H1 (cell line): ENCODE measurements around the gene KCNH1. TPM values are rescaled to one million over a fixed set of nuclear protein-coding genes. Genes with fewer than 3 reads are reported as not detected.

Experiments
- CTCF ChIA-PET: fragments of 300-600 bp; sonication (Branson Sonifier 250); formaldehyde crosslinking; loops from one replicate; lab custom pipeline; 2021; ENCODE audit not compliant: partially characterized antibody; lab: Charles Lee
- POLR2A ChIA-PET: fragments of 300-600 bp; sonication (Branson Sonifier 250); formaldehyde crosslinking; loops from one replicate; lab custom pipeline; 2021; ENCODE audit warnings: inconsistent platforms; ENCODE audit not compliant: partially characterized antibody; lab: Charles Lee
- DNase-seq, 2 experiments: peaks; one replicate each; pipeline versions ENCODE4 v3.0.0 to v3.0.0-alpha.2; 2010 to 2022; ENCODE audit warnings: low spot score in 2 of 2, low read depth in 1 of 2, mixed read lengths in 1 of 2
- FAIRE-seq: peaks from 2 replicates; lab custom pipeline; 2011; peaks lifted over from hg19 to GRCh38; lab: Jason Lieb, UNC
- H2AFZ ChIP-seq: 2 replicates; pipeline ENCODE4 v1.8.1; 2012; ENCODE audit warnings: low read length, inconsistent platforms
- H2AK5ac ChIP-seq: 2 replicates; pipeline ENCODE4 v1.6.1; 2013; ENCODE audit warnings: low read depth, low read length
- H2BK120ac ChIP-seq: replicated peaks from 2 replicates; pipeline ENCODE3; 2013; ENCODE audit warnings: low read depth, low read length, inconsistent platforms
- H2BK12ac ChIP-seq: 2 replicates; pipeline ENCODE4 v1.6.1; 2013; ENCODE audit warnings: low read depth, low read length
- H2BK15ac ChIP-seq: 2 replicates; pipeline ENCODE4 v1.6.1; 2013; ENCODE audit warnings: low read length
- H2BK20ac ChIP-seq: 2 replicates; pipeline ENCODE4 v1.6.1; 2013; ENCODE audit warnings: low read length
- H2BK5ac ChIP-seq: 2 replicates; pipeline ENCODE4 v1.6.1; 2013; ENCODE audit warnings: low read depth, low read length
- H3K14ac ChIP-seq: 2 replicates; pipeline ENCODE4 v1.6.1; 2013; ENCODE audit warnings: inconsistent platforms; ENCODE audit not compliant: insufficient read length
- H3K18ac ChIP-seq: 2 replicates; pipeline ENCODE4 v1.6.1; 2013; ENCODE audit warnings: low read length; ENCODE audit errors: extremely low read depth
- H3K23ac ChIP-seq: 2 replicates; pipeline ENCODE4 v1.6.1; 2013; ENCODE audit warnings: inconsistent platforms; ENCODE audit not compliant: insufficient read length
- H3K23me2 ChIP-seq: 2 replicates; pipeline ENCODE4 v1.6.1; 2013; ENCODE audit warnings: low read depth, low read length
- H3K27ac ChIP-seq: 2 replicates; pipeline ENCODE4 v1.6.1; 2011; ENCODE audit warnings: low read depth, low read length, inconsistent platforms
- H3K27me3 ChIP-seq, 4 experiments: replicated peaks in 1 of 4; 1 replicate in 1 of 4; 2 replicates in 3 of 4; pipeline versions ENCODE4 v1.6.1 to v1.8.1; 2011 to 2013; ENCODE audit warnings: low read length in 3 of 4, mild to moderate bottlenecking in 3 of 4, inconsistent platforms in 2 of 4, mixed read lengths in 2 of 4, moderate library complexity in 1 of 4; ENCODE audit not compliant: control insufficient read depth in 3 of 4, insufficient read depth in 3 of 4; ENCODE audit errors: extremely low read depth in 1 of 4
- H3K36me3 ChIP-seq, 4 experiments: 2 replicates each; pipeline versions ENCODE4 v1.6.1 to v1.8.1; 2011 to 2013; ENCODE audit warnings: mild to moderate bottlenecking in 4 of 4, low read length in 3 of 4, moderate library complexity in 2 of 4, control low read depth in 1 of 4, inconsistent platforms in 1 of 4; ENCODE audit not compliant: insufficient read depth in 4 of 4, control insufficient read depth in 2 of 4
- H3K4ac ChIP-seq: replicated peaks from 2 replicates; pipeline ENCODE3; 2013; ENCODE audit warnings: low read length, low read depth, mixed read lengths, inconsistent platforms; ENCODE audit not compliant: insufficient read length
- H3K4me1 ChIP-seq, 4 experiments: replicated peaks in 1 of 4; 1 replicate in 1 of 4; 2 replicates in 3 of 4; pipeline versions ENCODE4 v1.6.1 to v1.8.1; 2011 to 2013; ENCODE audit warnings: low read length in 3 of 4, inconsistent platforms in 2 of 4, mixed read lengths in 1 of 4; ENCODE audit not compliant: insufficient read depth in 4 of 4, control insufficient read depth in 3 of 4
- H3K4me2 ChIP-seq, 2 experiments: 2 replicates each; pipeline versions ENCODE4 v1.6.1 to v1.8.1; 2011 to 2013; ENCODE audit warnings: low read depth in 2 of 2, low read length in 2 of 2, control low read depth in 1 of 2, inconsistent platforms in 1 of 2, mild to moderate bottlenecking in 1 of 2; ENCODE audit not compliant: insufficient read depth in 1 of 2
- H3K4me3 ChIP-seq, 4 experiments: fragments of 200-600, 300-600 bp in 1 of 4; sonication (generic), shearing (Covaris generic), sonication (Bioruptor Twin) in 1 of 4; 2 replicates each; pipeline versions ENCODE4 v1.5.1 to v1.8.1; 2011 to 2016; ENCODE audit warnings: low read length in 4 of 4, low read depth in 3 of 4, control low read depth in 2 of 4, inconsistent platforms in 2 of 4, mild to moderate bottlenecking in 2 of 4, mixed read lengths in 1 of 4, moderate library complexity in 1 of 4; ENCODE audit not compliant: insufficient read depth in 2 of 4; ENCODE audit errors: extremely low read depth in 1 of 4
- H3K56ac ChIP-seq: replicated peaks from 2 replicates; pipeline ENCODE3; 2013; ENCODE audit warnings: low read depth, mild to moderate bottlenecking, mixed read lengths, low read length, inconsistent platforms; ENCODE audit not compliant: insufficient read length
- H3K79me1 ChIP-seq: 2 replicates; pipeline ENCODE4 v1.6.1; 2013; ENCODE audit warnings: low read depth, low read length, control low read depth
- H3K79me2 ChIP-seq, 2 experiments: 2 replicates each; pipeline versions ENCODE4 v1.6.1 to v1.8.1; 2012 to 2013; ENCODE audit warnings: low read length in 2 of 2, mild to moderate bottlenecking in 2 of 2, inconsistent platforms in 1 of 2; ENCODE audit not compliant: insufficient read depth in 2 of 2, control insufficient read depth in 1 of 2
- H3K9ac ChIP-seq, 4 experiments: replicated peaks in 1 of 4; 1 replicate in 1 of 4; 2 replicates in 3 of 4; pipeline versions ENCODE4 v1.6.1 to v1.8.1; 2011 to 2013; ENCODE audit warnings: low read depth in 3 of 4, low read length in 3 of 4, control low read depth in 2 of 4, mild to moderate bottlenecking in 2 of 4, moderate library complexity in 2 of 4, inconsistent platforms in 1 of 4; ENCODE audit errors: extremely low read depth in 1 of 4
- H3K9me3 ChIP-seq, 2 experiments: 2 replicates each; pipeline versions ENCODE4 v1.6.1 to v1.8.1; 2012 to 2013; ENCODE audit warnings: mild to moderate bottlenecking in 2 of 2, moderate library complexity in 2 of 2, control low read depth in 1 of 2, inconsistent platforms in 1 of 2, low read depth in 1 of 2, low read length in 1 of 2, mixed read lengths in 1 of 2; ENCODE audit not compliant: insufficient read depth in 2 of 2
- H4K20me1 ChIP-seq, 2 experiments: replicated peaks in 1 of 2; 2 replicates each; pipeline versions ENCODE3 to v1.8.1; 2011 to 2013; ENCODE audit warnings: inconsistent platforms in 2 of 2, low read length in 2 of 2, mild to moderate bottlenecking in 1 of 2; ENCODE audit not compliant: insufficient read depth in 2 of 2, control insufficient read depth in 1 of 2
- H4K5ac ChIP-seq: 2 replicates; pipeline ENCODE4 v1.6.1; 2013; ENCODE audit warnings: low read length, low read depth, mixed read lengths, inconsistent platforms; ENCODE audit not compliant: insufficient read length
- H4K8ac ChIP-seq: 2 replicates; pipeline ENCODE4 v1.8.0; 2013; ENCODE audit warnings: mild to moderate bottlenecking, moderate library complexity, low read length, inconsistent platforms; ENCODE audit not compliant: insufficient read depth; ENCODE audit errors: extremely low read depth
- H4K91ac ChIP-seq: replicated peaks from 2 replicates; pipeline ENCODE3; 2013; ENCODE audit warnings: low read length, mixed read lengths, inconsistent platforms; ENCODE audit not compliant: insufficient read length
- BACH1 ChIP-seq: IDR thresholded peaks from 2 replicates; pipeline ENCODE4 v1.6.1; 2012; ENCODE audit warnings: low read length, improper control_type of control experiment
- BCL11A ChIP-seq, 2 experiments: IDR thresholded peaks; one replicate each; pipeline ENCODE4 v1.6.1; 2011; ENCODE audit warnings: low read depth in 2 of 2, low read length in 2 of 2, mild to moderate bottlenecking in 2 of 2
- CEBPB ChIP-seq: IDR thresholded peaks from 2 replicates; pipeline ENCODE4 v1.6.1; 2012; ENCODE audit warnings: low read depth, low read length
- CREB1 ChIP-seq: IDR thresholded peaks from 2 replicates; pipeline ENCODE4 v1.6.1; 2012; ENCODE audit warnings: inconsistent platforms
- EP300 ChIP-seq, 2 experiments: IDR thresholded peaks; 1 replicate in 1 of 2; 2 replicates in 1 of 2; pipeline ENCODE4 v1.6.1; 2011 to 2012; ENCODE audit warnings: low read depth in 2 of 2, low read length in 2 of 2, mild to moderate bottlenecking in 2 of 2, borderline replicate concordance in 1 of 2, inconsistent platforms in 1 of 2, moderate library complexity in 1 of 2
- GTF2F1 ChIP-seq: IDR thresholded peaks from 2 replicates; pipeline ENCODE4 v1.6.1; 2012; ENCODE audit warnings: low read depth, low read length, improper control_type of control experiment, borderline replicate concordance
- KDM4A ChIP-seq: IDR thresholded peaks from one replicate; pipeline ENCODE4 v1.7.1; 2012; ENCODE audit warnings: low read depth, mild to moderate bottlenecking, moderate library complexity, low read length, inconsistent platforms; ENCODE audit not compliant: severe bottlenecking
- MAFK ChIP-seq: IDR thresholded peaks from 2 replicates; pipeline ENCODE4 v1.6.1; 2012; ENCODE audit warnings: low read depth, mild to moderate bottlenecking, improper control_type of control experiment, low read length
- POLR2A ChIP-seq, 2 experiments: IDR thresholded peaks; 1 replicate in 1 of 2; 2 replicates in 1 of 2; pipeline ENCODE4 v1.6.1; 2011; ENCODE audit warnings: low read depth in 2 of 2, low read length in 2 of 2, mild to moderate bottlenecking in 2 of 2; ENCODE audit errors: control extremely low read depth in 1 of 2
- RAD21 ChIP-seq, 2 experiments: IDR thresholded peaks in 1 of 2; conservative IDR thresholded peaks in 1 of 2; 2 replicates each; pipeline ENCODE4 v1.6.1; 2011; ENCODE audit warnings: low read depth in 2 of 2, low read length in 2 of 2, improper control_type of control experiment in 1 of 2, inconsistent platforms in 1 of 2, mild to moderate bottlenecking in 1 of 2, moderate library complexity in 1 of 2
- SIN3A ChIP-seq, 2 experiments: IDR thresholded peaks in 1 of 2; conservative IDR thresholded peaks in 1 of 2; 2 replicates each; pipeline ENCODE4 v1.6.1; 2011 to 2012; ENCODE audit warnings: low read length in 2 of 2, improper control_type of control experiment in 1 of 2, low read depth in 1 of 2, mild to moderate bottlenecking in 1 of 2
- SUZ12 ChIP-seq: fragments of 200-600 bp; sonication (generic); IDR thresholded peaks from 2 replicates; pipeline ENCODE4 v1.6.1; 2012; ENCODE audit warnings: mild to moderate bottlenecking, inconsistent platforms, low read length, moderate library complexity, mixed read lengths
- TEAD4 ChIP-seq: IDR thresholded peaks from 2 replicates; pipeline ENCODE4 v1.6.1; 2012; ENCODE audit warnings: low read depth, low read length, inconsistent platforms, mixed read lengths
- ZNF274 ChIP-seq: IDR thresholded peaks from 2 replicates; pipeline ENCODE4 v1.7.0; 2012; ENCODE audit warnings: low read length, borderline replicate concordance; ENCODE audit errors: extremely low read depth
- WGBS, 2 experiments: shearing (Covaris generic) in 1 of 2; methylation state at CpG; one replicate each; pipeline versions ENCODE4 v1.1.6 to v1.1.7; 2013 to 2015; ENCODE audit warnings: low lambda C conversion rate in 2 of 2, mixed read lengths in 2 of 2, inconsistent platforms in 1 of 2, low coverage in 1 of 2, missing lambda C conversion rate in 1 of 2; ENCODE audit not compliant: insufficient replicate concordance in 2 of 2, insufficient coverage in 1 of 2, insufficient read length in 1 of 2; ENCODE audit errors: extremely low coverage in 1 of 2, missing lambda C conversion rate in 1 of 2; 5-methylcytosine and 5-hydroxymethylcytosine counted together
- polyA plus RNA-seq, 7 experiments: library from polyadenylated mRNA; depleted of rRNA in 3 of 7; stranded (reverse) in 5 of 7; unstranded in 2 of 7; fragments of >200 nt in 5 of 7; fragments of 200-250 nt in 2 of 7; gene quantifications; 1 replicate in 5 of 7; 2 replicates in 1 of 7; 4 replicates in 1 of 7; pipeline versions ENCODE4 v1.2.1 to v1.2.3, GENCODE V29; 2011 to 2013; ENCODE audit warnings: missing spikeins in 2 of 7, mixed read lengths in 2 of 7
- total RNA-seq: library from RNA; stranded (reverse); fragmentation: NEBNext Ultra II Directional; extraction: Animal tissue kit (Norgen Biotek cat#: 25700); gene quantifications from 2 replicates; pipeline ENCODE4 v1.2.1, GENCODE V29; 2021
- TF ChIP-seq, protein P1 (sequence below): IDR thresholded peaks from 2 replicates; pipeline ENCODE4 v1.6.1; 2012; ENCODE audit warnings: inconsistent platforms

Gene KCNH1
- total and polyA plus RNA-seq, 2 of the 8 experiments (the other 6 are each of a cell fraction or from before 2014, with no cell fraction given) = 0.27 to 0.34 TPM

DNA sequence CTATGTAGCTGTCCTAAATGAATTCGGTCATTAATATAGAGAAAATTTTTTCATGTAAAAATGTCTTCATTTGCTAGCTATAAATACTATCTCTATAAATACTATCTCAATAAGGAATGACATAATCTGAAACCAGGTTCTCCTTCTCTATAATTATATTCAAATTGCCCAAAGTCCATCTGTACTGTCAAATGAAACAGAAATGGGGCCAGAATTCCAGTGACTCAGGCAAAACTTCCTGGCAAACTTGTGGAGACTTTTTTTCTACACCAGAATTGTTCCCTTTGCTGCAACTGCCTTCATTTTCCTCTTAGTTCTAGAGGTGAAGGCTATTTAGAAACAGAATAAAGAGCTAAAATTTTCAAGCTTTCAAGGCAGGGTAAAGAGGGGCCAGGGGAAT, 152.5 kb downstream of the KCNH1 start:
- Histone ChIP-seq H4K5ac (no peak overlapping the region), H3K23ac (no peak overlapping the region), H3K79me1 (no peaks in the 10 kb centered on the region), H3K27me3 (no peaks in the 10 kb centered on the region), H4K8ac (no peak overlapping the region), H2BK20ac (no peak overlapping the region), H2BK15ac (no peak overlapping the region), H3K56ac (no peak overlapping the region), H3K18ac (no peak overlapping the region), H3K4me3 (no peak overlapping the region), H3K79me2 (no peaks in the 10 kb centered on the region), H3K23me2 (no peaks in the 10 kb centered on the region), H3K9ac (no peak overlapping the region), H3K36me3 (no peaks in the 10 kb centered on the region), H4K20me1 (no peaks in the 10 kb centered on the region), H3K27ac (no peak overlapping the region), H2BK120ac (no peak overlapping the region), H2BK5ac (no peak overlapping the region), H2AK5ac (no peak overlapping the region), H3K4me1 (no peaks in the 10 kb centered on the region), H4K91ac (no peak overlapping the region), H2BK12ac (no peak overlapping the region), H3K4ac (no peak overlapping the region), H3K4me2 (no peak overlapping the region), H2AFZ (no peak overlapping the region), H3K9me3 (no peaks in the 10 kb centered on the region), H3K14ac (no peak overlapping the region)
- POLR2A ChIA-PET = no interaction called here
- WGBS, 2 experiments = 70% methylated on average over 1 of the region's 1 CpG; no CpG with 5 or more reads in 1 of the 2 experiments
- DNase-seq (no peak), FAIRE-seq (no peak)
- CTCF ChIA-PET = interaction anchor here (1.2 kb wide), 1 partner anchor 32 kb away, joined by 3 read pairs; no protein-coding TSS in a partner anchor
- TF ChIP-seq SUZ12 (no peak), MAFK (no peak), GTF2F1 (no peak), ZNF274 (no peak), RAD21 (IDR thresholded peaks at IDR 0.05 in 1 of 2, conservative IDR thresholded peaks at IDR 0.05 in 1 of 2; ENCODE audit: low read depth in 2 of 2, low read length in 2 of 2) (no peak), POLR2A (IDR thresholded peaks at IDR 0.05; ENCODE audit: control extremely low read depth in 1 of 2, low read depth in 2 of 2, low read length in 2 of 2) (no peak), BCL11A (IDR thresholded peaks at IDR 0.05; ENCODE audit: low read depth in 2 of 2, low read length in 2 of 2) (no peak), BACH1 (no peak), KDM4A (no peak), CEBPB (no peak), TEAD4 (no peak), SIN3A (conservative IDR thresholded peaks at IDR 0.05 in 1 of 2, IDR thresholded peaks at IDR 0.05 in 1 of 2; ENCODE audit: low read depth in 1 of 2, low read length in 2 of 2) (no peak), EP300 (IDR thresholded peaks at IDR 0.05; ENCODE audit: borderline replicate concordance in 1 of 2, low read depth in 2 of 2, low read length in 2 of 2) (no peak), CREB1 (no peak)
- TF ChIP-seq, protein P1, sequence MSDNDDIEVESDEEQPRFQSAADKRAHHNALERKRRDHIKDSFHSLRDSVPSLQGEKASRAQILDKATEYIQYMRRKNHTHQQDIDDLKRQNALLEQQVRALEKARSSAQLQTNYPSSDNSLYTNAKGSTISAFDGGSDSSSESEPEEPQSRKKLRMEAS = no peak
